Neural cell (in vitro differentiated cells): Measurements from ENCODE around the gene CACTIN. TPM values are rescaled to one million over a fixed set of nuclear protein-coding genes. Genes with fewer than 3 reads are reported as not detected.

Source experiments
- H2AFZ ChIP-seq: fragments of 200-600, 300-800 bp; sonication (generic), shearing (Covaris generic); 2 replicates; pipeline ENCODE4 v1.6.0; 2014; ENCODE audit warnings: low read depth, mild to moderate bottlenecking, antibody characterized with exemption, low read length, moderate library complexity
- H3F3A ChIP-seq: fragments of 200-600 bp; shearing (Covaris generic); 2 replicates; pipeline ENCODE4 v1.6.1; 2016; ENCODE audit warnings: mild to moderate bottlenecking, moderate library complexity, mixed read lengths, antibody characterized with exemption, low read length; ENCODE audit not compliant: insufficient read depth, poor library complexity, severe bottlenecking
- H3K27ac ChIP-seq: fragments of 200-600, 300-800 bp; sonication (generic), shearing (Covaris generic); 2 replicates; pipeline ENCODE4 v1.5.1; 2014; ENCODE audit warnings: mild to moderate bottlenecking, low read length, moderate library complexity
- H3K27me3 ChIP-seq: fragments of 300-800, 200-600 bp; sonication (generic), shearing (Covaris generic); 2 replicates; pipeline ENCODE4 v1.6.0; 2014; ENCODE audit warnings: mild to moderate bottlenecking, low read depth, low read length, moderate library complexity; ENCODE audit not compliant: insufficient read depth
- H3K36me3 ChIP-seq: fragments of 300-800, 200-600 bp; sonication (generic), shearing (Covaris generic); 2 replicates; pipeline ENCODE4 v1.5.1; 2014; ENCODE audit warnings: mild to moderate bottlenecking, antibody characterized with exemption, low read length, moderate library complexity; ENCODE audit not compliant: insufficient read depth
- H3K4me2 ChIP-seq: fragments of 300-800, 200-600 bp; sonication (generic), shearing (Covaris generic); 2 replicates; pipeline ENCODE4 v1.6.0; 2014; ENCODE audit warnings: mild to moderate bottlenecking, low read length
- H3K4me3 ChIP-seq: fragments of 300-800, 200-600 bp; sonication (generic), shearing (Covaris generic); 2 replicates; pipeline ENCODE4 v1.5.1; 2014; ENCODE audit warnings: mild to moderate bottlenecking, low read length, moderate library complexity
- H3K79me2 ChIP-seq: fragments of 200-600 bp; shearing (Covaris generic); replicated peaks from 2 replicates; pipeline ENCODE4 v1.6.0; 2014; ENCODE audit warnings: mild to moderate bottlenecking, low read length, moderate library complexity; ENCODE audit not compliant: insufficient read depth
- H3K9ac ChIP-seq: fragments of 300-800, 200-600 bp; sonication (generic), shearing (Covaris generic); 2 replicates; pipeline ENCODE4 v1.6.1; 2016; ENCODE audit warnings: mild to moderate bottlenecking, low read length, mixed read lengths
- H3K9me2 ChIP-seq: fragments of 200-600 bp; shearing (Covaris generic); 2 replicates; pipeline ENCODE4 v1.6.1; 2016; ENCODE audit warnings: mild to moderate bottlenecking, low read length, mixed read lengths; ENCODE audit not compliant: insufficient read depth
- H3K9me3 ChIP-seq: fragments of 200-600, 300-800 bp; sonication (generic), shearing (Covaris generic); 2 replicates; pipeline ENCODE4 v1.6.1; 2016; ENCODE audit warnings: mild to moderate bottlenecking, mixed run types, low read length, moderate library complexity, mixed read lengths
- H4K20me1 ChIP-seq: fragments of 200-600 bp; shearing (Covaris generic); 2 replicates; pipeline ENCODE4 v1.6.1; 2016; ENCODE audit warnings: mild to moderate bottlenecking, mixed run types; ENCODE audit not compliant: insufficient read depth
- CTCF ChIP-seq: fragments of 450-650 bp; IDR thresholded peaks from 2 replicates; pipeline ENCODE4 v1.5.1; 2014; ENCODE audit warnings: antibody characterized with exemption, mild to moderate bottlenecking, moderate library complexity; ENCODE audit not compliant: poor library complexity, severe bottlenecking
- EP300 ChIP-seq: fragments of 450-650 bp; conservative IDR thresholded peaks from 2 replicates; pipeline ENCODE4 v1.6.1; 2014; ENCODE audit warnings: antibody characterized with exemption, mild to moderate bottlenecking, moderate library complexity; ENCODE audit not compliant: poor library complexity, severe bottlenecking
- EZH2 ChIP-seq: fragments of 200-600, 300-800 bp; shearing (Covaris generic), sonication (generic); IDR thresholded peaks from 2 replicates; pipeline ENCODE4 v1.6.1; 2014; ENCODE audit warnings: antibody characterized with exemption, low read length, borderline replicate concordance, mild to moderate bottlenecking; ENCODE audit not compliant: insufficient read depth, poor library complexity, severe bottlenecking
- MXI1 ChIP-seq: fragments of 450-650 bp; conservative IDR thresholded peaks from 2 replicates; pipeline ENCODE4 v1.6.1; 2014; ENCODE audit warnings: antibody characterized with exemption, mild to moderate bottlenecking; ENCODE audit not compliant: poor library complexity, severe bottlenecking
- POLR2AphosphoS5 ChIP-seq: IDR thresholded peaks from 2 replicates; pipeline ENCODE4 v1.6.1; 2012
- RAD21 ChIP-seq: fragments of 450-650 bp; conservative IDR thresholded peaks from 2 replicates; pipeline ENCODE4 v1.6.1; 2014; ENCODE audit warnings: antibody characterized with exemption, mild to moderate bottlenecking, moderate library complexity
- REST ChIP-seq: IDR thresholded peaks from 2 replicates; pipeline ENCODE4 v1.6.1; 2012; ENCODE audit warnings: borderline replicate concordance
- SMC3 ChIP-seq: fragments of 450-650 bp; conservative IDR thresholded peaks from 2 replicates; pipeline ENCODE4 v1.6.1; 2014; ENCODE audit warnings: antibody characterized with exemption, mild to moderate bottlenecking, moderate library complexity; ENCODE audit not compliant: poor library complexity
- TAF1 ChIP-seq: IDR thresholded peaks from 2 replicates; pipeline ENCODE4 v1.6.1; 2012; ENCODE audit warnings: low read depth
- polyA plus RNA-seq: library from polyadenylated mRNA; depleted of rRNA; stranded (reverse); fragments of >200 nt; gene quantifications from 2 replicates; pipeline ENCODE4 v1.2.3, GENCODE V29; 2014

CACTIN gene
- polyA plus RNA-seq, 1 donor from 2014 or later: 21.4 TPM

- Histone ChIP-seq H3K9me3 (no peaks in the 10 kb centered on the region), H3K4me2 (no peak overlapping the region), H3K4me3 (no peak overlapping the region), H3F3A (no peaks in the 10 kb centered on the region), H3K36me3 (peaks cover 6% of the 10 kb centered on the region), H3K9ac (no peak overlapping the region), H3K79me2 (no peaks in the 10 kb centered on the region), H3K27me3 (no peaks in the 10 kb centered on the region), H4K20me1 (no peaks in the 10 kb centered on the region), H3K9me2 (no peaks in the 10 kb centered on the region), H2AFZ (no peak overlapping the region), H3K27ac (no peak overlapping the region)
- TF ChIP-seq REST: no peak
- TF ChIP-seq RAD21: no peak
Measured at GRCh38 chr19:3656073-3656746, 29.6 kb upstream of the CACTIN start.

- no peaks in the 10 kb centered on the region for H3F3A ChIP-seq
- H2AFZ ChIP-seq: no peak overlapping the region
- no peaks in the 10 kb centered on the region for H3K79me2 ChIP-seq
- no peak overlapping the region for H3K4me2 ChIP-seq
- H3K27ac ChIP-seq: no peak overlapping the region
- H3K9me2 ChIP-seq: no peaks in the 10 kb centered on the region
- H3K9me3 ChIP-seq: no peaks in the 10 kb centered on the region
- H4K20me1 ChIP-seq: no peaks in the 10 kb centered on the region
- TF ChIP-seq TAF1 (no peak), CTCF (no peak), MXI1 (no peak), REST (no peak), RAD21 (no peak), EP300 (no peak), POLR2AphosphoS5 (no peak), SMC3 (no peak), EZH2 (no peak)
- peaks cover 5% of the 10 kb centered on the region for H3K36me3 ChIP-seq
- H3K4me3 ChIP-seq: no peak overlapping the region
- H3K27me3 ChIP-seq: no peaks in the 10 kb centered on the region
- no peak overlapping the region for H3K9ac ChIP-seq
Measured at GRCh38 chr19:3655402-3656072, 28.9 kb upstream of the CACTIN start.
